IMR-90 (cell line): ENCODE data around the gene DNAJC4. TPM values are rescaled to one million over a fixed set of nuclear protein-coding genes. Genes with fewer than 3 reads are reported as not detected.

Experiments
- ATAC-seq: fragments of 200-7000 bp; cut with Tn5 transposase; 2 replicates; pipeline ENCODE4 v1.9.1; 2020; ENCODE audit warnings: low read depth, mild to moderate bottlenecking, moderate library complexity
- BruUV-seq: library from RNA; stranded (reverse); fragments of 400-500 nt; replicated peaks from 2 replicates; lab custom pipeline; 2021; lab: Mats Ljungman, UMichigan
- CTCF ChIA-PET: fragments of 300-600 bp; formaldehyde crosslinking; extraction: SDS; loops from one replicate; lab custom pipeline; 2021; ENCODE audit warnings: antibody characterized with exemption; lab: Yijun Ruan, JAX
- POLR2A ChIA-PET: fragments of 300-600 bp; sonication (Branson Sonifier 250); formaldehyde crosslinking; loops from one replicate; lab custom pipeline; 2022; ENCODE audit warnings: antibody characterized with exemption; ENCODE audit not compliant: unreplicated experiment; lab: Charles Lee
- DNase-seq: peaks from one replicate; pipeline ENCODE4 v3.0.0; 2013
- H2AFZ ChIP-seq: replicated peaks from 2 replicates; pipeline ENCODE3; 2013; ENCODE audit warnings: low read length, mild to moderate bottlenecking; ENCODE audit not compliant: poor library complexity
- H2AK5ac ChIP-seq: 2 replicates; pipeline ENCODE4 v1.6.1; 2013; ENCODE audit warnings: low read depth, low read length, inconsistent platforms
- H2AK9ac ChIP-seq: replicated peaks from 2 replicates; pipeline ENCODE3; 2013; ENCODE audit warnings: mild to moderate bottlenecking, low read depth, low read length, moderate library complexity; ENCODE audit not compliant: poor library complexity
- H2BK120ac ChIP-seq: 2 replicates; pipeline ENCODE4 v1.6.1; 2013; ENCODE audit warnings: low read depth, low read length, inconsistent platforms
- H2BK15ac ChIP-seq: 3 replicates; pipeline ENCODE4 v1.6.1; 2013; ENCODE audit warnings: low read depth, low read length, inconsistent platforms
- H2BK20ac ChIP-seq: 2 replicates; pipeline ENCODE4 v1.6.1; 2013; ENCODE audit warnings: low read depth, mild to moderate bottlenecking, inconsistent platforms, low read length, moderate library complexity
- H2BK5ac ChIP-seq: 2 replicates; pipeline ENCODE4 v1.6.1; 2013; ENCODE audit warnings: mild to moderate bottlenecking, low read depth, low read length, inconsistent platforms; ENCODE audit not compliant: poor library complexity, severe bottlenecking
- H3K14ac ChIP-seq: replicated peaks from 2 replicates; pipeline ENCODE4 v1.6.1; 2013; ENCODE audit warnings: low read depth, low read length, inconsistent platforms
- H3K18ac ChIP-seq: 2 replicates; pipeline ENCODE4 v1.6.1; 2013; ENCODE audit warnings: low read depth, low read length, control low read depth
- H3K23ac ChIP-seq: 2 replicates; pipeline ENCODE4 v1.6.1; 2013; ENCODE audit warnings: low read depth, low read length, inconsistent platforms
- H3K27ac ChIP-seq: 2 replicates; pipeline ENCODE4 v1.5.1; 2013; ENCODE audit warnings: mild to moderate bottlenecking, control low read depth, low read length; ENCODE audit not compliant: insufficient read depth
- H3K27me3 ChIP-seq: 2 replicates; pipeline ENCODE4 v1.6.1; 2013; ENCODE audit warnings: low read length; ENCODE audit not compliant: control insufficient read depth, insufficient read depth
- H3K36me3 ChIP-seq: 2 replicates; pipeline ENCODE4 v1.6.1; 2013; ENCODE audit warnings: low read length, mixed read lengths; ENCODE audit not compliant: control insufficient read depth, insufficient read depth
- H3K4ac ChIP-seq: 2 replicates; pipeline ENCODE4 v1.6.1; 2013; ENCODE audit warnings: low read depth, low read length, inconsistent platforms
- H3K4me1 ChIP-seq: 2 replicates; pipeline ENCODE4 v1.6.1; 2013; ENCODE audit warnings: low read length, mixed read lengths; ENCODE audit not compliant: control insufficient read depth, insufficient read depth
- H3K4me2 ChIP-seq: 2 replicates; pipeline ENCODE4 v1.6.1; 2013; ENCODE audit warnings: low read depth, mild to moderate bottlenecking, control low read depth, low read length, moderate library complexity
- H3K4me3 ChIP-seq: 2 replicates; pipeline ENCODE4 v1.5.1; 2013; ENCODE audit warnings: low read depth, mild to moderate bottlenecking, control low read depth, low read length, moderate library complexity; ENCODE audit not compliant: insufficient read depth
- H3K56ac ChIP-seq: 2 replicates; pipeline ENCODE4 v1.6.1; 2013; ENCODE audit warnings: low read length, inconsistent platforms; ENCODE audit not compliant: insufficient read depth; ENCODE audit errors: extremely low read depth
- H3K79me1 ChIP-seq, 2 experiments: 2 replicates each; pipeline ENCODE4 v1.6.1; 2013; ENCODE audit warnings: low read length in 2 of 2, inconsistent platforms in 1 of 2, low read depth in 1 of 2
- H3K9ac ChIP-seq: 2 replicates; pipeline ENCODE4 v1.6.1; 2013; ENCODE audit warnings: low read depth, low read length, control low read depth
- H3K9me1 ChIP-seq: 2 replicates; pipeline ENCODE4 v1.6.1; 2013; ENCODE audit warnings: low read length, inconsistent platforms; ENCODE audit not compliant: insufficient read depth
- H3K9me3 ChIP-seq: 2 replicates; pipeline ENCODE4 v1.6.1; 2013; ENCODE audit warnings: low read length; ENCODE audit not compliant: control insufficient read depth, insufficient read depth
- H4K20me1 ChIP-seq: 2 replicates; pipeline ENCODE4 v1.6.1; 2013; ENCODE audit warnings: low read length, inconsistent platforms; ENCODE audit not compliant: insufficient read depth
- H4K5ac ChIP-seq: 2 replicates; pipeline ENCODE4 v1.6.1; 2013; ENCODE audit warnings: mild to moderate bottlenecking, low read depth, low read length, control low read depth
- H4K8ac ChIP-seq, 2 experiments: 2 replicates each; pipeline ENCODE4 v1.6.1; 2013; ENCODE audit warnings: low read depth in 2 of 2, low read length in 2 of 2, control low read depth in 1 of 2, inconsistent platforms in 1 of 2
- H4K91ac ChIP-seq: 2 replicates; pipeline ENCODE4 v1.6.1; 2013; ENCODE audit warnings: low read depth, low read length, inconsistent platforms; ENCODE audit not compliant: insufficient read depth
- CEBPB ChIP-seq: IDR thresholded peaks from 2 replicates; pipeline ENCODE4 v1.6.1; 2012; ENCODE audit warnings: low read depth, low read length, improper control_type of control experiment
- NFE2L2 ChIP-seq: fragments of 150-350 bp; IDR thresholded peaks from 2 replicates; pipeline ENCODE4 v1.6.1; 2016; ENCODE audit warnings: low read depth, mild to moderate bottlenecking, low read length
- RAD21 ChIP-seq: IDR thresholded peaks from 2 replicates; pipeline ENCODE4 v1.6.1; 2012; ENCODE audit warnings: low read length, improper control_type of control experiment
- WGBS, 2 experiments: methylation state at CpG; one replicate each; pipeline versions ENCODE4 v1.1.5 to v1.1.7; 2013; ENCODE audit warnings: missing lambda C conversion rate in 2 of 2; ENCODE audit not compliant: insufficient read length in 1 of 2; ENCODE audit errors: extremely low coverage in 2 of 2; 5-methylcytosine and 5-hydroxymethylcytosine counted together
- dilution Hi-C: fragments of 300-500 bp; cut with HindIII; formaldehyde crosslinking; loops from one replicate; pipeline ENCODE4 v1.14.3; 2018; ENCODE audit warnings: low sequenced_read_pairs; ENCODE audit not compliant: unreplicated experiment
- in situ Hi-C: fragments of 300-500 bp; cut with MboI; formaldehyde crosslinking; loops from 3 replicates; pipeline ENCODE4 v1.14.3; 2019; ENCODE audit warnings: low sequenced_read_pairs, inconsistent platforms, mixed read lengths
- intact Hi-C: fragments of 100-400 bp; cut with micrococcal nuclease; formaldehyde crosslinking; loops from 2 replicates; pipeline ENCODE4 v1.10.0; 2022
- polyA plus RNA-seq, 3 experiments: library from polyadenylated mRNA; depleted of rRNA; stranded (reverse); fragments of >200 nt; gene quantifications; 2 replicates each; pipeline ENCODE4 v1.2.3, GENCODE V29; 2012; ENCODE audit warnings: low replicate concordance in 1 of 3
- total RNA-seq: library from RNA; depleted of rRNA; stranded (reverse); fragments of >200 nt; gene quantifications from 2 replicates; pipeline ENCODE4 v1.2.3, GENCODE V29; 2012

Gene DNAJC4
- total and polyA plus RNA-seq, 2 of the 4 experiments (the other 2 are of a cell fraction) = 2.2 to 22.8 TPM

- Histone ChIP-seq H4K91ac (no peak overlapping the region), H3K9ac (no peak overlapping the region), H4K8ac (no peak overlapping the region), H3K9me1 (peaks cover 5% of the 10 kb centered on the region; the same call in 1 of the 2 replicates), H3K79me1 (peaks cover 9 to 19% of the 10 kb centered on the region in 2 experiments), H3K23ac (no peak overlapping the region), H3K4me1 (peaks cover 4% of the 10 kb centered on the region), H2BK20ac (no peak overlapping the region), H4K5ac (no peak overlapping the region), H3K36me3 (peaks cover 30% of the 10 kb centered on the region), H2BK15ac (no peak overlapping the region), H3K27ac (no peak overlapping the region), H2AK9ac (no peak overlapping the region), H3K27me3 (no peaks in the 10 kb centered on the region), H3K14ac (no peak overlapping the region), H2AFZ (no peak overlapping the region), H3K4me2 (no peak overlapping the region), H3K9me3 (no peaks in the 10 kb centered on the region), H3K18ac (no peak overlapping the region), H4K20me1 (no peaks in the 10 kb centered on the region; the same call in 1 of the 2 replicates), H2BK120ac (no peak overlapping the region), H3K4me3 (no peak overlapping the region), H3K56ac (no peak overlapping the region), H2BK5ac (no peak overlapping the region), H3K4ac (no peak overlapping the region), H2AK5ac (no peak overlapping the region)
- 93% methylated on average over 5 of the region's 15 CpGs; no CpG with 5 or more reads in 1 of the 2 experiments for WGBS, 2 experiments
- DNase-seq (no peak), ATAC-seq (no peak)
- TF ChIP-seq CEBPB (no peak), NFE2L2 (no peak), RAD21 (no peak)
- intact Hi-C loops (no loop called here), in situ Hi-C loops (no loop called here), dilution Hi-C loops (no loop called here)
- ChIA-PET CTCF (interaction anchor here (1.0 to 1.3 kb wide), 2 partner anchors 71 to 80 kb away, joined by 3 to 4 read pairs; no protein-coding TSS in a partner anchor), POLR2A (no interaction called here)
- no TSS peak for BruUV-seq
Observed at GRCh38 chr11:64275031-64275800, 44.9 kb downstream of the DNAJC4 start.
